Effector CD4-positive, alpha-beta T cell (primary cell): Measurements from ENCODE around the gene UNC79.

Experiments used
- DNase-seq: peaks from one replicate; pipeline ENCODE4 v3.0.0-alpha.2; 2020

The UNC79 gene

GRCh38 chr14:93712838-93713724 is 282.3 kb downstream of the UNC79 start:
- DNase-seq = no peak

GRCh38 chr14:93713726-93714405 is 283.1 kb downstream of the UNC79 start:
- DNase-seq = no peak

- no peak for DNase-seq
Measured at GRCh38 chr14:93714605-93715004, 283.9 kb downstream of the UNC79 start.

- no peak for DNase-seq
Measured at GRCh38 chr14:93715279-93715927, 284.7 kb downstream of the UNC79 start.

GRCh38 chr14:93716002-93716745 is 285.4 kb downstream of the UNC79 start:
- DNase-seq = no peak

GRCh38 chr14:93716746-93717667 is 286.3 kb downstream of the UNC79 start:
- DNase-seq = no peak

GRCh38 chr14:93717668-93718320 is 287.1 kb downstream of the UNC79 start:
- no peak for DNase-seq

GRCh38 chr14:93719256-93719655 is 288.5 kb downstream of the UNC79 start:
- DNase-seq = no peak

GRCh38 chr14:93720076-93720815 is 289.5 kb downstream of the UNC79 start:
- DNase-seq = no peak

GRCh38 chr14:93720981-93721483 is 290.3 kb downstream of the UNC79 start:
- DNase-seq = no peak

- no peak for DNase-seq
Measured at GRCh38 chr14:93723001-93723400, 292.3 kb downstream of the UNC79 start.

GRCh38 chr14:93725002-93725582 is 294.4 kb downstream of the UNC79 start:
- DNase-seq = no peak

- no peak for DNase-seq
Measured at GRCh38 chr14:93725993-93726392, 295.3 kb downstream of the UNC79 start.

GRCh38 chr14:93727039-93727740 is 296.5 kb downstream of the UNC79 start:
- no peak for DNase-seq

GRCh38 chr14:93727917-93728650 is 297.3 kb downstream of the UNC79 start:
- no peak for DNase-seq

- no peak for DNase-seq
Measured at GRCh38 chr14:93728651-93729016, 297.9 kb downstream of the UNC79 start.

- DNase-seq = no peak
Measured at GRCh38 chr14:93729993-93730392, 299.3 kb downstream of the UNC79 start.

GRCh38 chr14:93731753-93732152 is 301.0 kb downstream of the UNC79 start:
- no peak for DNase-seq

- no peak for DNase-seq
Measured at GRCh38 chr14:93732524-93732923, 301.8 kb downstream of the UNC79 start.
